HepG2 (cell line): ENCODE measurements around the gene RAB30. TPM values are rescaled to one million over a fixed set of nuclear protein-coding genes. Genes with fewer than 3 reads are reported as not detected.
A peak's percentile ranks its signal among the peaks of the same experiment; 100 is the strongest.

Experiments
- CEBPG ChIP-seq: IDR thresholded peaks from 2 replicates; pipeline ENCODE4 v1.6.1; 2016
- FOXK1 ChIP-seq: sonication (generic); formaldehyde crosslinking; IDR thresholded peaks from 2 replicates; pipeline ENCODE4 v1.4.0; 2020; ENCODE audit warnings: low read depth, missing genetic modification reagents, borderline replicate concordance
- HNF4A ChIP-seq: sonication (generic); formaldehyde crosslinking; IDR thresholded peaks from 2 replicates; pipeline ENCODE4 v1.4.0; 2020; ENCODE audit warnings: missing genetic modification reagents
- HNRNPL ChIP-seq: fragments of 200-400 bp; formaldehyde crosslinking; IDR thresholded peaks from 2 replicates; pipeline ENCODE4 v1.6.1; 2017; ENCODE audit warnings: mild to moderate bottlenecking, low read depth, low read length
- HOXA3 ChIP-seq: sonication (generic); formaldehyde crosslinking; IDR thresholded peaks from 2 replicates; pipeline ENCODE4 v1.5.0; 2020; ENCODE audit warnings: missing genetic modification reagents
- ISL2 ChIP-seq: sonication (generic); formaldehyde crosslinking; IDR thresholded peaks from 2 replicates; pipeline ENCODE4 v1.5.0; 2020; ENCODE audit warnings: missing genetic modification reagents
- KDM1A ChIP-seq: IDR thresholded peaks from 2 replicates; pipeline ENCODE4 v1.6.1; 2016; ENCODE audit warnings: missing compliant biosample characterization
- MIER2 ChIP-seq: IDR thresholded peaks from 2 replicates; pipeline ENCODE4 v1.6.1; 2016; ENCODE audit warnings: missing biosample characterization, missing genetic modification reagents
- MIER3 ChIP-seq: IDR thresholded peaks from 2 replicates; pipeline ENCODE4 v1.6.1; 2016; ENCODE audit warnings: missing compliant biosample characterization, borderline replicate concordance
- MXI1 ChIP-seq: IDR thresholded peaks from 3 replicates; pipeline ENCODE4 v1.6.1; 2012; ENCODE audit warnings: low read depth, low read length, inconsistent platforms, borderline replicate concordance
- MYC ChIP-seq: sonication (generic); formaldehyde crosslinking; IDR thresholded peaks from 2 replicates; pipeline ENCODE4 v1.9.0; 2021; ENCODE audit warnings: missing genetic modification reagents, borderline replicate concordance
- NFKBIZ ChIP-seq: IDR thresholded peaks from 2 replicates; pipeline ENCODE4 v1.6.1; 2018; ENCODE audit warnings: missing genetic modification reagents, missing compliant biosample characterization
- PPARG ChIP-seq: conservative IDR thresholded peaks from 2 replicates; pipeline ENCODE4 v1.6.1; 2016; ENCODE audit warnings: missing biosample characterization, missing genetic modification reagents
- TCF7L2 ChIP-seq: IDR thresholded peaks from 2 replicates; pipeline ENCODE4 v1.6.1; 2011; ENCODE audit warnings: mild to moderate bottlenecking, low read depth, low read length, moderate library complexity
- ZFP82 ChIP-seq: sonication (generic); formaldehyde crosslinking; IDR thresholded peaks from 2 replicates; pipeline ENCODE4 v1.5.1; 2020; ENCODE audit warnings: mild to moderate bottlenecking, missing genetic modification reagents, borderline replicate concordance
- ZNF331 ChIP-seq: sonication (generic); formaldehyde crosslinking; IDR thresholded peaks from 2 replicates; pipeline ENCODE4 v1.4.0; 2020; ENCODE audit warnings: missing genetic modification reagents
- ZNF546 ChIP-seq: sonication (generic); formaldehyde crosslinking; conservative IDR thresholded peaks from 2 replicates; pipeline ENCODE4 v1.8.1; 2023; ENCODE audit warnings: mild to moderate bottlenecking, missing genetic modification reagents
- ZNF629 ChIP-seq: sonication (generic); formaldehyde crosslinking; conservative IDR thresholded peaks from 2 replicates; pipeline ENCODE4 v1.5.0; 2020; ENCODE audit warnings: missing genetic modification reagents
- ZNF7 ChIP-seq: IDR thresholded peaks from 2 replicates; pipeline ENCODE4 v1.6.1; 2016; ENCODE audit warnings: missing biosample characterization, missing genetic modification reagents
- ZNF780A ChIP-seq: sonication (generic); formaldehyde crosslinking; IDR thresholded peaks from 2 replicates; pipeline ENCODE4 v1.8.0; 2022; ENCODE audit warnings: mild to moderate bottlenecking, missing genetic modification reagents, moderate library complexity
- polyA plus RNA-seq, 8 experiments: library from polyadenylated mRNA; depleted of rRNA in 3 of 8; stranded (reverse) in 7 of 8; unstranded in 1 of 8; fragments of >200 nt; fragmentation: Illumina TruSeq in 4 of 8; extraction: Trizol in 4 of 8; gene quantifications; 2 replicates each; pipeline versions ENCODE4 v1.2.1 to v1.2.3, GENCODE V29; 2011 to 2016; ENCODE audit warnings: low read depth in 4 of 8, missing spikeins in 1 of 8, mixed read lengths in 1 of 8; ENCODE audit not compliant: insufficient read depth in 1 of 8
- total RNA-seq, 5 experiments: library from RNA; depleted of rRNA; stranded (reverse); fragments of >200 nt; fragmentation: Illumina TruSeq; extraction: Trizol; gene quantifications; 2 replicates each; pipeline ENCODE4 v1.2.3, GENCODE V29; 2016; ENCODE audit warnings: low read depth in 1 of 5
- TF ChIP-seq, protein P1 (sequence below): sonication (generic); formaldehyde crosslinking; IDR thresholded peaks from 2 replicates; pipeline ENCODE4 v1.5.0; 2020; ENCODE audit warnings: mild to moderate bottlenecking, missing genetic modification reagents
- TF ChIP-seq, protein P2 (sequence below): sonication (generic); formaldehyde crosslinking; IDR thresholded peaks from 2 replicates; pipeline ENCODE4 v1.4.0; 2020; ENCODE audit warnings: mild to moderate bottlenecking, low read depth, missing genetic modification reagents
- TF ChIP-seq, protein P3 (sequence below): sonication (generic); formaldehyde crosslinking; IDR thresholded peaks from 2 replicates; pipeline ENCODE4 v1.4.0; 2020; ENCODE audit warnings: missing genetic modification reagents
- TF ChIP-seq, protein P4 (sequence below): sonication (generic); formaldehyde crosslinking; IDR thresholded peaks from 2 replicates; pipeline ENCODE4 v1.5.0; 2020; ENCODE audit warnings: missing genetic modification reagents

The RAB30 gene
- total and polyA plus RNA-seq, 2 of the 13 experiments (the other 11 are each of a cell fraction or from before 2014, with no cell fraction given), result 3.7 to 5.0 TPM

DNA sequence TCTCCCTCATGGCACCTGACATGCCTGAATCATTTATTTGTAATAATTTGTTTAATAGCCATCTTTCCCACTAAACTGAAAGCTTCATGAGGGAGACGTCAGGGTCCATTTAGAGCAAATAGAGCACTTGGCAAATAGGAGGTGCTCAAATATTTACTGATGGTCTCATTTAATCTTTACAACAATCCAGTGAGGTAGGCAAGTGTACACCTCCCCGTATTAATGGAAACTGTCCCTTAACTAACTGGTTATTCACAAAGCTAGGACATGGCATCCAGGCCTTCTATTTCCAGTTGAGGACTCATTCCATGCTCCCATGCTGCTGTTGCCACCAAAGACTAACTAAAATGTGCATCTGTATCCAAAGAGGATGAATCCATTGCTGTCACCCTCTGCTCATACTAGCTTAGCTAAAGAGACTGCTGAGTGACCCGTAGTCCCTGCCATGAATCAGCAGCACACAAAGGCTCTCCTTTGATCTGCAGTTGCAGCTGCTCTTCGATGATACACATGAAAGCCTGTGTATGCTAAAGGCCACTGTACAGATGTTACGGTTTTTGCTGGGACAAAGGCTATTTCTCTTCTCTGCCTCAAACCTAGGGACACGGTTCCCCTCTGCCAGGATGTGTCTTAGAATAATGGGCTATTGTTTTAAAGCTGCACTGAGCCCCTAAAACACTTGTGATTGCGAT lies 82.6 kb downstream of the RAB30 start (continued):
- TF ChIP-seq MYC (CRISPR knock-in tag) (0 out of 2 replicates have a peak, but pooled peaks have one; percentile 19), KDM1A (CRISPR knock-in tag) (peak; percentile 50; the same call in 1 of the 2 replicates), FOXK1 (CRISPR knock-in tag) (peak; percentile 73; the same call in 1 of the 2 replicates), MIER3 (0 out of 2 replicates have a peak, but pooled peaks have one; percentile 35), HNF4A (CRISPR knock-in tag) (peak; percentile 69), NFKBIZ (CRISPR knock-in tag) (0 out of 2 replicates have a peak, but pooled peaks have one; percentile 31), MIER2 (CRISPR knock-in tag) (peak; percentile 13; the same call in 1 of the 2 replicates), PPARG (CRISPR knock-in tag) (peak; percentile 96), ISL2 (peak; percentile 87), TCF7L2 (peak; percentile 80; the same call in 1 of the 2 replicates), ZNF546 (no peak), ZFP82 (CRISPR knock-in tag) (no peak), ZNF331 (CRISPR knock-in tag) (peak; percentile 70; the same call in 1 of the 2 replicates), CEBPG (CRISPR knock-in tag) (peak; percentile 57), HNRNPL (no peak), ZNF629 (CRISPR knock-in tag) (peak; percentile 64), ZNF780A (CRISPR knock-in tag) (no peak), MXI1 (peak; percentile 49; the same call in 1 of the 3 replicates), HOXA3 (CRISPR knock-in tag) (peak; percentile 71; the same call in 1 of the 2 replicates), ZNF7 (no peak; the same call in 1 of the 2 replicates)
- TF ChIP-seq, protein P1, sequence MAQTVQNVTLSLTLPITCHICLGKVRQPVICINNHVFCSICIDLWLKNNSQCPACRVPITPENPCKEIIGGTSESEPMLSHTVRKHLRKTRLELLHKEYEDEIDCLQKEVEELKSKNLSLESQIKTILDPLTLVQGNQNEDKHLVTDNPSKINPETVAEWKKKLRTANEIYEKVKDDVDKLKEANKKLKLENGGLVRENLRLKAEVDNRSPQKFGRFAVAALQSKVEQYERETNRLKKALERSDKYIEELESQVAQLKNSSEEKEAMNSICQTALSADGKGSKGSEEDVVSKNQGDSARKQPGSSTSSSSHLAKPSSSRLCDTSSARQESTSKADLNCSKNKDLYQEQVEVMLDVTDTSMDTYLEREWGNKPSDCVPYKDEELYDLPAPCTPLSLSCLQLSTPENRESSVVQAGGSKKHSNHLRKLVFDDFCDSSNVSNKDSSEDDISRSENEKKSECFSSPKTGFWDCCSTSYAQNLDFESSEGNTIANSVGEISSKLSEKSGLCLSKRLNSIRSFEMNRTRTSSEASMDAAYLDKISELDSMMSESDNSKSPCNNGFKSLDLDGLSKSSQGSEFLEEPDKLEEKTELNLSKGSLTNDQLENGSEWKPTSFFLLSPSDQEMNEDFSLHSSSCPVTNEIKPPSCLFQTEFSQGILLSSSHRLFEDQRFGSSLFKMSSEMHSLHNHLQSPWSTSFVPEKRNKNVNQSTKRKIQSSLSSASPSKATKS (CRISPR knock-in tag), result no peak
- TF ChIP-seq, protein P2, sequence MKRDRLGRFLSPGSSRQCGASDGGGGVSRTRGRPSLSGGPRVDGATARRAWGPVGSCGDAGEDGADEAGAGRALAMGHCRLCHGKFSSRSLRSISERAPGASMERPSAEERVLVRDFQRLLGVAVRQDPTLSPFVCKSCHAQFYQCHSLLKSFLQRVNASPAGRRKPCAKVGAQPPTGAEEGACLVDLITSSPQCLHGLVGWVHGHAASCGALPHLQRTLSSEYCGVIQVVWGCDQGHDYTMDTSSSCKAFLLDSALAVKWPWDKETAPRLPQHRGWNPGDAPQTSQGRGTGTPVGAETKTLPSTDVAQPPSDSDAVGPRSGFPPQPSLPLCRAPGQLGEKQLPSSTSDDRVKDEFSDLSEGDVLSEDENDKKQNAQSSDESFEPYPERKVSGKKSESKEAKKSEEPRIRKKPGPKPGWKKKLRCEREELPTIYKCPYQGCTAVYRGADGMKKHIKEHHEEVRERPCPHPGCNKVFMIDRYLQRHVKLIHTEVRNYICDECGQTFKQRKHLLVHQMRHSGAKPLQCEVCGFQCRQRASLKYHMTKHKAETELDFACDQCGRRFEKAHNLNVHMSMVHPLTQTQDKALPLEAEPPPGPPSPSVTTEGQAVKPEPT (CRISPR knock-in tag), result peak; percentile 70; the same call in 1 of the 2 replicates
- TF ChIP-seq, protein P3, sequence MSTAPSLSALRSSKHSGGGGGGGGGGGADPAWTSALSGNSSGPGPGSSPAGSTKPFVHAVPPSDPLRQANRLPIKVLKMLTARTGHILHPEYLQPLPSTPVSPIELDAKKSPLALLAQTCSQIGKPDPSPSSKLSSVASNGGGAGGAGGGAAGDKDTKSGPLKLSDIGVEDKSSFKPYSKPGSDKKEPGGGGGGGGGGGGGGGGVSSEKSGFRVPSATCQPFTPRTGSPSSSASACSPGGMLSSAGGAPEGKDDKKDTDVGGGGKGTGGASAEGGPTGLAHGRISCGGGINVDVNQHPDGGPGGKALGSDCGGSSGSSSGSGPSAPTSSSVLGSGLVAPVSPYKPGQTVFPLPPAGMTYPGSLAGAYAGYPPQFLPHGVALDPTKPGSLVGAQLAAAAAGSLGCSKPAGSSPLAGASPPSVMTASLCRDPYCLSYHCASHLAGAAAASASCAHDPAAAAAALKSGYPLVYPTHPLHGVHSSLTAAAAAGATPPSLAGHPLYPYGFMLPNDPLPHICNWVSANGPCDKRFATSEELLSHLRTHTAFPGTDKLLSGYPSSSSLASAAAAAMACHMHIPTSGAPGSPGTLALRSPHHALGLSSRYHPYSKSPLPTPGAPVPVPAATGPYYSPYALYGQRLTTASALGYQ (CRISPR knock-in tag), result peak; percentile 86; the same call in 1 of the 2 replicates
- TF ChIP-seq, protein P4, sequence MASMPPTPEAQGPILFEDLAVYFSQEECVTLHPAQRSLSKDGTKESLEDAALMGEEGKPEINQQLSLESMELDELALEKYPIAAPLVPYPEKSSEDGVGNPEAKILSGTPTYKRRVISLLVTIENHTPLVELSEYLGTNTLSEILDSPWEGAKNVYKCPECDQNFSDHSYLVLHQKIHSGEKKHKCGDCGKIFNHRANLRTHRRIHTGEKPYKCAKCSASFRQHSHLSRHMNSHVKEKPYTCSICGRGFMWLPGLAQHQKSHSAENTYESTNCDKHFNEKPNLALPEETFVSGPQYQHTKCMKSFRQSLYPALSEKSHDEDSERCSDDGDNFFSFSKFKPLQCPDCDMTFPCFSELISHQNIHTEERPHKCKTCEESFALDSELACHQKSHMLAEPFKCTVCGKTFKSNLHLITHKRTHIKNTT (CRISPR knock-in tag), result no peak
